NT2/D1 (cell line): ENCODE measurements around the gene SERPINB6.

ENCODE experiments used
- SUZ12 ChIP-seq: IDR thresholded peaks from 2 replicates; pipeline ENCODE4 v1.6.1; 2011; ENCODE audit not compliant: insufficient read length, insufficient read depth; ENCODE audit errors: extremely low read depth
- YY1 ChIP-seq: IDR thresholded peaks from 2 replicates; pipeline ENCODE4 v1.6.1; 2011; ENCODE audit not compliant: insufficient read length, insufficient read depth
- ZNF274 ChIP-seq: IDR thresholded peaks from 2 replicates; pipeline ENCODE4 v1.6.1; 2011; ENCODE audit warnings: mild to moderate bottlenecking, low read depth, low read length

GRCh38 chr6:3013901-3014674 is 42.7 kb upstream of the SERPINB6 start:
- no peak for TF ChIP-seq ZNF274
- no peak for TF ChIP-seq YY1
- no peak for TF ChIP-seq SUZ12
